OCI-LY3 (cell line): ENCODE results near the gene HEG1.

Experiments
- H2AFZ ChIP-seq: fragments of 200-600, 300-600 bp; shearing (Covaris generic); 2 replicates; pipeline ENCODE4 v1.6.0; 2014; ENCODE audit warnings: antibody characterized with exemption, low read depth, low read length
- H3K27ac ChIP-seq: fragments of 200-600, 300-600 bp; sonication (generic); 2 replicates; pipeline ENCODE4 v1.5.1; 2014; ENCODE audit warnings: mild to moderate bottlenecking, low read length, moderate library complexity, mixed read lengths
- H3K27me3 ChIP-seq: fragments of 200-600, 300-600 bp; sonication (generic); 2 replicates; pipeline ENCODE4 v1.6.1; 2014; ENCODE audit warnings: low read depth, low read length, mixed read lengths
- H3K36me3 ChIP-seq: fragments of 200-600, 300-600 bp; sonication (generic); replicated peaks from 2 replicates; pipeline ENCODE3; 2014; ENCODE audit warnings: low read depth, low read length, mixed read lengths
- H3K4me1 ChIP-seq: fragments of 300-600, 200-600 bp; sonication (generic); 2 replicates; pipeline ENCODE4 v1.6.1; 2014; ENCODE audit warnings: low read length, mixed read lengths
- H3K4me2 ChIP-seq: fragments of 200-600, 300-600 bp; sonication (generic); 2 replicates; pipeline ENCODE4 v1.6.1; 2014; ENCODE audit warnings: low read length, mixed read lengths
- H3K4me3 ChIP-seq: fragments of 300-600, 200-600 bp; sonication (generic); 2 replicates; pipeline ENCODE4 v1.5.1; 2014; ENCODE audit warnings: antibody characterized with exemption, mild to moderate bottlenecking, low read length, moderate library complexity
- H3K79me2 ChIP-seq: fragments of 300-600, 200-600 bp; shearing (Covaris generic); 2 replicates; pipeline ENCODE4 v1.6.1; 2014; ENCODE audit warnings: mild to moderate bottlenecking, low read length, mixed read lengths
- H3K9ac ChIP-seq: fragments of 300-600, 200-600 bp; shearing (Covaris generic); 2 replicates; pipeline ENCODE4 v1.6.0; 2014; ENCODE audit warnings: mild to moderate bottlenecking, low read length, moderate library complexity
- H3K9me3 ChIP-seq: fragments of 200-600, 300-600 bp; shearing (Covaris generic); 2 replicates; pipeline ENCODE4 v1.6.1; 2014; ENCODE audit warnings: low read length, mixed read lengths; ENCODE audit not compliant: insufficient read depth
- H4K20me1 ChIP-seq: fragments of 200-600, 300-600 bp; sonication (generic); 2 replicates; pipeline ENCODE4 v1.6.1; 2016; ENCODE audit warnings: low read length, mixed read lengths; ENCODE audit not compliant: insufficient read depth
- EZH2phosphoT487 ChIP-seq: fragments of 200-600 bp; shearing (Covaris generic); IDR thresholded peaks from 2 replicates; pipeline ENCODE4 v1.6.1; 2018; ENCODE audit warnings: antibody characterized with exemption, mixed run types, low read depth
- TF ChIP-seq, protein P1 (sequence below): fragments of 200-600, 300-600 bp; sonication (generic); IDR thresholded peaks from 2 replicates; pipeline ENCODE4 v1.5.1; 2014; ENCODE audit warnings: antibody characterized with exemption, low read length, low read depth

The HEG1 gene

DNA sequence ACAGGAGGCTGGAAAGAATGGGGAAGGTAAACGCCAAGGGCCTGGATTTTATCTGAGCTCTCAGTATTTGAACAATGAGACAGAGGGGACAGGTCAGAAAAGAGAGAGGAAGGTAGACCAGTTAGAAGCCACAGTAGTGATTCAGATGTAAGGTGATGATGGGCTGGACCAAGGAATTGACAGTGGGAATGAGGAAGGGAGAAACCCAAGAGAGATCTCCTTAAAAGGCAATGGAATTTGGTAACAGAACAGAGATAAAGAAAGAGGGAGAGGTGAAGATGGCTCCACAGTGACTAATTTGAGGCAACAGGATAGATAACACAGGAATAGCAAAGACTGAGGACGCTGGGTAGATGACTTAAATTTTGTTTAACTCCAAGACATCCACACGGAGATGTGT lies 11.4 kb upstream of the HEG1 start:
- Histone ChIP-seq H3K4me1 (peaks cover 6% of the 10 kb centered on the region; the same call in 1 of the 2 replicates), H2AFZ (no peak overlapping the region), H3K36me3 (no peaks in the 10 kb centered on the region), H3K27me3 (peaks cover 44% of the 10 kb centered on the region), H3K9ac (no peak overlapping the region), H4K20me1 (no peaks in the 10 kb centered on the region), H3K4me3 (no peak overlapping the region), H3K27ac (no peak overlapping the region), H3K79me2 (no peaks in the 10 kb centered on the region), H3K4me2 (no peak overlapping the region), H3K9me3 (no peaks in the 10 kb centered on the region)
- TF ChIP-seq, protein P1, sequence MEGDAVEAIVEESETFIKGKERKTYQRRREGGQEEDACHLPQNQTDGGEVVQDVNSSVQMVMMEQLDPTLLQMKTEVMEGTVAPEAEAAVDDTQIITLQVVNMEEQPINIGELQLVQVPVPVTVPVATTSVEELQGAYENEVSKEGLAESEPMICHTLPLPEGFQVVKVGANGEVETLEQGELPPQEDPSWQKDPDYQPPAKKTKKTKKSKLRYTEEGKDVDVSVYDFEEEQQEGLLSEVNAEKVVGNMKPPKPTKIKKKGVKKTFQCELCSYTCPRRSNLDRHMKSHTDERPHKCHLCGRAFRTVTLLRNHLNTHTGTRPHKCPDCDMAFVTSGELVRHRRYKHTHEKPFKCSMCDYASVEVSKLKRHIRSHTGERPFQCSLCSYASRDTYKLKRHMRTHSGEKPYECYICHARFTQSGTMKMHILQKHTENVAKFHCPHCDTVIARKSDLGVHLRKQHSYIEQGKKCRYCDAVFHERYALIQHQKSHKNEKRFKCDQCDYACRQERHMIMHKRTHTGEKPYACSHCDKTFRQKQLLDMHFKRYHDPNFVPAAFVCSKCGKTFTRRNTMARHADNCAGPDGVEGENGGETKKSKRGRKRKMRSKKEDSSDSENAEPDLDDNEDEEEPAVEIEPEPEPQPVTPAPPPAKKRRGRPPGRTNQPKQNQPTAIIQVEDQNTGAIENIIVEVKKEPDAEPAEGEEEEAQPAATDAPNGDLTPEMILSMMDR = no peak
- TF ChIP-seq EZH2phosphoT487 = no peak

DNA sequence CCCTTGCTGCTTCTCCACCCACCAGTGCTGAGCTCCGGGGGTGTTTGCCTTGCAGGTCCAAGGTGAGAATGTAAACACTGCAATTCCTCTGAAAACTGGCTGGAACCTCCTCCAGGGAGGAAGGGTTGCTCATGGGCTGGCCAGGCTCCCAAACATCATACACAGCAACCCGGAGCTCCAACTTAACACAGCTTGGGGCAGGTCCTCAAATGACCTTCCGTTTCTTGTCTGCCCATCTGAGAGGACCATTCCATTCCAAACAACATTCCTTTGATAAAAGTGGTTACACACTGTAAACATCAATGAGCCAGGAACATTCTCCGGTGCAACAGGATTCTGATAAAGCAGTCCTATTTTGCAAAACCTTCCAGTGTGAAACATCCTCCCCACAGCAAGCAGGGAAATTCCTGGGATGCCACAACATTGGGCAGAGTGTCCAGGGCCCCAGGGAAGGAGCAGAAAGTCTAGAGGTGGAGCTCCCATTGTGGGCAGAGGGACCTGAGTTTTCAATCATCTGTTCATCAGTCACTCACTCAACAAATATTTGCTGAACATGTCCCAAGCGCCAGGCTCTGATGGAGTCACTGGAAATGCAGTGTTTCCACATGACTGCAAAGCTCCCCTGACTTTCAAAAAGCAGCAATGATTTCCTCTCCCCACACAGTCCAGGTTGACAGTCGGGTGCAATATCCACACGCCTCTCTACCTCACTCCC lies 7.3 kb upstream of the HEG1 start:
- H3K4me2 ChIP-seq = no peak overlapping the region
- H3K36me3 ChIP-seq = no peaks in the 10 kb centered on the region
- no peak overlapping the region for H3K27ac ChIP-seq
- TF ChIP-seq, protein P1 = no peak
- no peak for TF ChIP-seq EZH2phosphoT487
- H3K27me3 ChIP-seq = peaks cover 76% of the 10 kb centered on the region
- H3K79me2 ChIP-seq = no peaks in the 10 kb centered on the region
- H3K9ac ChIP-seq = no peak overlapping the region
- H3K4me1 ChIP-seq = no peaks in the 10 kb centered on the region
- H3K4me3 ChIP-seq = no peak overlapping the region
- H2AFZ ChIP-seq = no peak overlapping the region
- H4K20me1 ChIP-seq = no peaks in the 10 kb centered on the region
- H3K9me3 ChIP-seq = no peaks in the 10 kb centered on the region

DNA sequence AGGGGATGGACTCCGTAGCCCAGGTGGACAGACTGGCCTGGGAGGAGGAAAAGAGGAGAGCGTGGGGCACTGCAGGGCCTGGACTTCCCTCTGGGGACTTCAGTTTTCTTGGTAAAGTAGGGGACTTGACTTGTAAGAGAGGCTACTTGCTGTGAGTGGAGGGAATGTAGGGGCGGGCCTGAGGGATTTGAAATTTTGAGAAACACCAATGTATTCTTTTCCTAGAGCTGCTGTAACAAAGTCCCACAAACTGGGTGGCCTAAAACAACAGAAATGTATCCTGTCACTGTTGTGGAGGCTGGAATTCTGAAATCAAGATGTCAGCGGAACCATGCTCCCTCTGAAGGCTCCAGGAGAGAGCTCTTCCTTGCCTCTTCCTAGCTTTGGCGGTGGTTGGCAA lies 5.8 kb upstream of the HEG1 start:
- H3K4me3 ChIP-seq = no peak overlapping the region
- H3K27ac ChIP-seq = no peak overlapping the region
- H3K4me2 ChIP-seq = no peak overlapping the region
- no peaks in the 10 kb centered on the region for H4K20me1 ChIP-seq
- H2AFZ ChIP-seq = no peak overlapping the region
- no peaks in the 10 kb centered on the region for H3K9me3 ChIP-seq
- no peak overlapping the region for H3K9ac ChIP-seq
- H3K27me3 ChIP-seq = peaks cover 76% of the 10 kb centered on the region
- H3K79me2 ChIP-seq = no peaks in the 10 kb centered on the region
- no peaks in the 10 kb centered on the region for H3K36me3 ChIP-seq
- TF ChIP-seq, protein P1 = no peak
- no peak for TF ChIP-seq EZH2phosphoT487
- H3K4me1 ChIP-seq = no peaks in the 10 kb centered on the region

DNA sequence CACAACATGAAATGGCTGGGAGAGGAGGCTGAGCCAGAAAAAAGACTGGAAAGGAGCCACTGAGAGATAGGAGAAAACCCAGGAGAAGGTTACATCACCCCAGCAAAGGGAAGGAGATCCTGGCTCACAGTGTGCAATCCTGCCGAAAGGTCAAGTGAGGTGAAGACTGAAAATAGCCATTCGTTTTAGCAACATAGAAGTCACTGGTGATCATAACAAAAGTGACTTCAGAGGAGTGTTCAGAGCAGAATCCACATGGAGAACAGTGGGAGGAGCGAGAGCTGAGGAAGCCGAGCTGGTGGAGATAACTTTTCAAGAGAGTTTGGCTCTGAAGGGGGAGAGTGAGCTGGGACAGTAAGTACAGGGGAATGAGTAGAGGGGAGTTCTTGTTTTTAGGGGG lies 5.4 kb upstream of the HEG1 start:
- Histone ChIP-seq H3K36me3 (no peaks in the 10 kb centered on the region), H3K9ac (no peak overlapping the region), H4K20me1 (no peaks in the 10 kb centered on the region), H3K4me2 (no peak overlapping the region), H3K79me2 (no peaks in the 10 kb centered on the region), H3K4me1 (peaks cover 4% of the 10 kb centered on the region; the same call in 1 of the 2 replicates), H3K27ac (no peak overlapping the region), H3K9me3 (no peaks in the 10 kb centered on the region), H3K27me3 (peaks cover 78% of the 10 kb centered on the region), H2AFZ (no peak overlapping the region), H3K4me3 (no peak overlapping the region)
- no peak for TF ChIP-seq EZH2phosphoT487
- TF ChIP-seq, protein P1 = no peak
